ENCODE measurements around the gene OSTN.

DNA sequence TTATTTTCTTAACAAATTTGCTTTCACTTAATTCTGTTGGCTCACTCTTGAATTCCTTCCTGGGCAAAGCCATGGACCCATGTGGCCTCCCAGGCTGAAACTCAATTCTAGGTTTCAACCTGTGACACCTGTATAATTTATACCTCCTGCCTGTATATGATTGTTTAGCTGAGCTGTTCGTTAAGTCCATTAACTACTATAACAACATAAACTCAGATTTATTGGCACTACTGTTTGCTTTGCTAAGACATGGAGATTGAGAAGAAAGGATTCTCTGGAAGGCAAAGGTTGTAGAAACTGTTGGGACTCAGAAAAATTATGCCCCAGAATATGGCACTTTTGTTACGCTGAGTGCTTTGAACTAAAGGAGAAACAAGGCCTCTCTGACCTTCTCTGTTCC lies 103.4 kb downstream of the OSTN start:
- TF ChIP-seq, protein P1, sequence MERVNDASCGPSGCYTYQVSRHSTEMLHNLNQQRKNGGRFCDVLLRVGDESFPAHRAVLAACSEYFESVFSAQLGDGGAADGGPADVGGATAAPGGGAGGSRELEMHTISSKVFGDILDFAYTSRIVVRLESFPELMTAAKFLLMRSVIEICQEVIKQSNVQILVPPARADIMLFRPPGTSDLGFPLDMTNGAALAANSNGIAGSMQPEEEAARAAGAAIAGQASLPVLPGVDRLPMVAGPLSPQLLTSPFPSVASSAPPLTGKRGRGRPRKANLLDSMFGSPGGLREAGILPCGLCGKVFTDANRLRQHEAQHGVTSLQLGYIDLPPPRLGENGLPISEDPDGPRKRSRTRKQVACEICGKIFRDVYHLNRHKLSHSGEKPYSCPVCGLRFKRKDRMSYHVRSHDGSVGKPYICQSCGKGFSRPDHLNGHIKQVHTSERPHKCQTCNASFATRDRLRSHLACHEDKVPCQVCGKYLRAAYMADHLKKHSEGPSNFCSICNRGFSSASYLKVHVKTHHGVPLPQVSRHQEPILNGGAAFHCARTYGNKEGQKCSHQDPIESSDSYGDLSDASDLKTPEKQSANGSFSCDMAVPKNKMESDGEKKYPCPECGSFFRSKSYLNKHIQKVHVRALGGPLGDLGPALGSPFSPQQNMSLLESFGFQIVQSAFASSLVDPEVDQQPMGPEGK (CRISPR knock-in tag; IDR thresholded peaks at IDR 0.05; ENCODE audit: borderline replicate concordance) = no peak
- no peak for TF ChIP-seq RARB (CRISPR knock-in tag; IDR thresholded peaks at IDR 0.05)
- TF ChIP-seq, protein P2, sequence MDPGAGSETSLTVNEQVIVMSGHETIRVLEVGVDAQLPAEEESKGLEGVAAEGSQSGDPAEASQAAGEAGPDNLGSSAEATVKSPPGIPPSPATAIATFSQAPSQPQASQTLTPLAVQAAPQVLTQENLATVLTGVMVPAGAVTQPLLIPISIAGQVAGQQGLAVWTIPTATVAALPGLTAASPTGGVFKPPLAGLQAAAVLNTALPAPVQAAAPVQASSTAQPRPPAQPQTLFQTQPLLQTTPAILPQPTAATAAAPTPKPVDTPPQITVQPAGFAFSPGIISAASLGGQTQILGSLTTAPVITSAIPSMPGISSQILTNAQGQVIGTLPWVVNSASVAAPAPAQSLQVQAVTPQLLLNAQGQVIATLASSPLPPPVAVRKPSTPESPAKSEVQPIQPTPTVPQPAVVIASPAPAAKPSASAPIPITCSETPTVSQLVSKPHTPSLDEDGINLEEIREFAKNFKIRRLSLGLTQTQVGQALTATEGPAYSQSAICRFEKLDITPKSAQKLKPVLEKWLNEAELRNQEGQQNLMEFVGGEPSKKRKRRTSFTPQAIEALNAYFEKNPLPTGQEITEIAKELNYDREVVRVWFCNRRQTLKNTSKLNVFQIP (CRISPR knock-in tag; IDR thresholded peaks at IDR 0.05; ENCODE audit: borderline replicate concordance, low read depth) = no peak
- TF ChIP-seq CSDC2 (CRISPR knock-in tag; IDR thresholded peaks at IDR 0.05) = no peak
- TF ChIP-seq, protein P3, sequence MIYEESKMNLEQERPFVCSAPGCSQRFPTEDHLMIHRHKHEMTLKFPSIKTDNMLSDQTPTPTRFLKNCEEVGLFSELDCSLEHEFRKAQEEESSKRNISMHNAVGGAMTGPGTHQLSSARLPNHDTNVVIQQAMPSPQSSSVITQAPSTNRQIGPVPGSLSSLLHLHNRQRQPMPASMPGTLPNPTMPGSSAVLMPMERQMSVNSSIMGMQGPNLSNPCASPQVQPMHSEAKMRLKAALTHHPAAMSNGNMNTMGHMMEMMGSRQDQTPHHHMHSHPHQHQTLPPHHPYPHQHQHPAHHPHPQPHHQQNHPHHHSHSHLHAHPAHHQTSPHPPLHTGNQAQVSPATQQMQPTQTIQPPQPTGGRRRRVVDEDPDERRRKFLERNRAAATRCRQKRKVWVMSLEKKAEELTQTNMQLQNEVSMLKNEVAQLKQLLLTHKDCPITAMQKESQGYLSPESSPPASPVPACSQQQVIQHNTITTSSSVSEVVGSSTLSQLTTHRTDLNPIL (CRISPR knock-in tag; IDR thresholded peaks at IDR 0.05; ENCODE audit: low read depth) = no peak
- no peak for TF ChIP-seq ISL1 (CRISPR knock-in tag; IDR thresholded peaks at IDR 0.05)
- no peak for TF ChIP-seq ZFP3 (CRISPR knock-in tag; IDR thresholded peaks at IDR 0.05)
- no peak for TF ChIP-seq ZNF70 (CRISPR knock-in tag; IDR thresholded peaks at IDR 0.05)

Data from SK-N-SH treated with all-trans-retinoic acid at 6 μM for 48 hours (cell line).